Measurements from ENCODE around the gene GLYAT.

DNA sequence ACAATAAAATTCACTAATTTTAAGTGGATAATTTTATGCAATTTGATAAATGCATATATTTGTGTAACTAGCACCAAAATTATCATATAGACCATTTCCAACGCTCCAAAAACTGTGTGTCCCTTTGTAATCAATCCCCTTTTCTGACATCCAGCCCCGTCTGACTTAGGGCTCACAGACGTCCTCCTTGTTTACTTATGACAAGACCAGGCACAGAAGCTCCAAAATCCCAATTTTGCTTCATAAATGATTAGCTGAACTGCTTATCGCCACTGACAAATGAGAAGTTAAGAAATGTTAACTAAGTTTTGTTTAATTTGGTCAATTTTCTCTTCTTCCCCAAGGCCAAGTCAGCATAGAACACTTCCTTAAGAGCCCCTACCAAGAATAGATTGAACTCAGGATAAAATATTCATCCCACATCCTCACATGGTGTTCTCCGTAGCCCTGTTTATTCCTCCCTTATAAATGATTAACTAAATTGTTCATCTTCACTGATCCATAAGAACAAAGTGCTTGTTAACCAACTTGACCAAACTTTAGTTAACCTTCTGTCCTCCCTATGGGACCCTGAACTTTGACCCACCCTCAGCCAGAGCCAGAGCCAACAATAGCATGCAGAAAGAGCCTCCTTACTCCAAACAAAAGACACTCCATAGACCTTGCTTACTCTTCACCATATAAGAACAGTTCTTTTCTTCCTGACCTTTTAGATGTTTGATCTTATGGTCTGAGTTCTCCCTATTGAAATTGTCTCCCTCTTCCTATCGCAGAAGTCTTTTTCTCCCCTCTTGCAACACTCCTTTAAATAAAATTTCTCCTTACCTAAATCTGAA lies 30.8 kb upstream of the GLYAT start:
- TF ChIP-seq, protein P1, sequence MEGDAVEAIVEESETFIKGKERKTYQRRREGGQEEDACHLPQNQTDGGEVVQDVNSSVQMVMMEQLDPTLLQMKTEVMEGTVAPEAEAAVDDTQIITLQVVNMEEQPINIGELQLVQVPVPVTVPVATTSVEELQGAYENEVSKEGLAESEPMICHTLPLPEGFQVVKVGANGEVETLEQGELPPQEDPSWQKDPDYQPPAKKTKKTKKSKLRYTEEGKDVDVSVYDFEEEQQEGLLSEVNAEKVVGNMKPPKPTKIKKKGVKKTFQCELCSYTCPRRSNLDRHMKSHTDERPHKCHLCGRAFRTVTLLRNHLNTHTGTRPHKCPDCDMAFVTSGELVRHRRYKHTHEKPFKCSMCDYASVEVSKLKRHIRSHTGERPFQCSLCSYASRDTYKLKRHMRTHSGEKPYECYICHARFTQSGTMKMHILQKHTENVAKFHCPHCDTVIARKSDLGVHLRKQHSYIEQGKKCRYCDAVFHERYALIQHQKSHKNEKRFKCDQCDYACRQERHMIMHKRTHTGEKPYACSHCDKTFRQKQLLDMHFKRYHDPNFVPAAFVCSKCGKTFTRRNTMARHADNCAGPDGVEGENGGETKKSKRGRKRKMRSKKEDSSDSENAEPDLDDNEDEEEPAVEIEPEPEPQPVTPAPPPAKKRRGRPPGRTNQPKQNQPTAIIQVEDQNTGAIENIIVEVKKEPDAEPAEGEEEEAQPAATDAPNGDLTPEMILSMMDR (IDR thresholded peaks at IDR 0.05; ENCODE audit: low read depth, low read length, poor library complexity, severe bottlenecking) = no peak
- TF ChIP-seq EZH2phosphoT487 (IDR thresholded peaks at IDR 0.05; ENCODE audit: borderline replicate concordance, low read length) = no peak

All from DOHH2 (cell line).